ENCODE data around the gene GPC5.

The GPC5 gene

GRCh38 chr13:91454666-91455065 lies 56.2 kb downstream of the GPC5 start:
- DNase-seq (ENCODE audit: low read depth in 2 of 2): no peak

- DNase-seq (ENCODE audit: low read depth in 2 of 2): no peak
Measured at GRCh38 chr13:91456837-91457236, 58.4 kb downstream of the GPC5 start.

GRCh38 chr13:91459485-91459884 lies 61.1 kb downstream of the GPC5 start:
- no peak for DNase-seq (ENCODE audit: low read depth in 2 of 2)

- no peak for DNase-seq (ENCODE audit: low read depth in 2 of 2)
Measured at GRCh38 chr13:91464336-91464735, 65.9 kb downstream of the GPC5 start.

GRCh38 chr13:91467236-91467635 lies 68.8 kb downstream of the GPC5 start:
- DNase-seq (ENCODE audit: low read depth in 2 of 2): no peak

GRCh38 chr13:91468301-91468700 lies 69.9 kb downstream of the GPC5 start:
- no peak for DNase-seq (ENCODE audit: low read depth in 2 of 2)

GRCh38 chr13:91470084-91470621 lies 71.7 kb downstream of the GPC5 start:
- no peak for DNase-seq (ENCODE audit: low read depth in 2 of 2)

- DNase-seq (ENCODE audit: low read depth in 2 of 2): no peak
Measured at GRCh38 chr13:91470681-91471080, 72.3 kb downstream of the GPC5 start.

- DNase-seq (ENCODE audit: low read depth in 2 of 2): no peak
Measured at GRCh38 chr13:91482427-91482826, 84.0 kb downstream of the GPC5 start.

GRCh38 chr13:91491980-91492379 lies 93.6 kb downstream of the GPC5 start:
- DNase-seq (ENCODE audit: low read depth in 2 of 2): no peak

GRCh38 chr13:91493442-91493841 lies 95.0 kb downstream of the GPC5 start:
- no peak for DNase-seq (ENCODE audit: low read depth in 2 of 2)

GRCh38 chr13:91498298-91498697 lies 99.9 kb downstream of the GPC5 start:
- DNase-seq (ENCODE audit: low read depth in 2 of 2): no peak

GRCh38 chr13:91504216-91504615 lies 105.8 kb downstream of the GPC5 start:
- no peak for DNase-seq (ENCODE audit: low read depth in 2 of 2)

- DNase-seq (ENCODE audit: low read depth in 2 of 2): no peak
Measured at GRCh38 chr13:91506759-91507158, 108.3 kb downstream of the GPC5 start.

- no peak for DNase-seq (ENCODE audit: low read depth in 2 of 2)
Measured at GRCh38 chr13:91510058-91510457, 111.6 kb downstream of the GPC5 start.

- DNase-seq (ENCODE audit: low read depth in 2 of 2): no peak
Measured at GRCh38 chr13:91513790-91514189, 115.4 kb downstream of the GPC5 start.

- no peak for DNase-seq (ENCODE audit: low read depth in 2 of 2)
Measured at GRCh38 chr13:91516799-91517198, 118.4 kb downstream of the GPC5 start.

GRCh38 chr13:91520952-91521351 lies 122.5 kb downstream of the GPC5 start:
- DNase-seq (ENCODE audit: low read depth in 2 of 2): no peak

- no peak for DNase-seq (ENCODE audit: low read depth in 2 of 2)
Measured at GRCh38 chr13:91523116-91523515, 124.7 kb downstream of the GPC5 start.

- no peak for DNase-seq (ENCODE audit: low read depth in 2 of 2)
Measured at GRCh38 chr13:91526543-91527033, 128.2 kb downstream of the GPC5 start.

GRCh38 chr13:91529739-91530482 lies 131.5 kb downstream of the GPC5 start:
- DNase-seq (ENCODE audit: low read depth in 2 of 2): no peak

GRCh38 chr13:91531646-91532045 lies 133.2 kb downstream of the GPC5 start:
- no peak for DNase-seq (ENCODE audit: low read depth in 2 of 2)

- DNase-seq (ENCODE audit: low read depth in 2 of 2): no peak
Measured at GRCh38 chr13:91533354-91533753, 134.9 kb downstream of the GPC5 start.

GRCh38 chr13:91534996-91535395 lies 136.6 kb downstream of the GPC5 start:
- no peak for DNase-seq (ENCODE audit: low read depth in 2 of 2)

Data from stimulated activated CD4-positive, alpha-beta T cell treated with anti-CD3 and anti-CD28 coated beads, Interleukin-1b, Interleukin-23, amount 100 ng/mL, for 4 hours (primary cell).